NCI-H1930 (cell line): ENCODE results near the gene SLC45A1.
"Not testable (repeated sequence)": the region's sequence is repeated elsewhere in the genome, so short reads cannot be mapped to it uniquely, and the experiment has no call there.

Experiments used
- DNase-seq, 2 experiments: peaks; one replicate each; lab custom pipeline; 2025; lab: John Stamatoyannopoulos, UW

SLC45A1 gene

GRCh38 chr1:8367571-8368194 lies 49.8 kb downstream of the SLC45A1 start:
- DNase-seq: no peak

- DNase-seq: no peak
Observed at GRCh38 chr1:8368956-8369639, 51.2 kb downstream of the SLC45A1 start.

GRCh38 chr1:8370046-8370881 lies 52.4 kb downstream of the SLC45A1 start:
- no peak for DNase-seq

- no peak for DNase-seq
Observed at GRCh38 chr1:8370905-8371315, 53.0 kb downstream of the SLC45A1 start.

GRCh38 chr1:8371372-8371991 lies 53.6 kb downstream of the SLC45A1 start:
- DNase-seq: no peak

- DNase-seq: no peak
Observed at GRCh38 chr1:8373125-8373524, 55.2 kb downstream of the SLC45A1 start.

- DNase-seq: no peak
Observed at GRCh38 chr1:8373581-8374241, 55.8 kb downstream of the SLC45A1 start.

- DNase-seq: no peak
Observed at GRCh38 chr1:8374356-8374755, 56.4 kb downstream of the SLC45A1 start.

GRCh38 chr1:8374812-8375211 lies 56.9 kb downstream of the SLC45A1 start:
- no peak for DNase-seq

- DNase-seq: no peak
Observed at GRCh38 chr1:8376358-8376840, 58.5 kb downstream of the SLC45A1 start.

- no peak for DNase-seq
Observed at GRCh38 chr1:8377271-8377981, 59.5 kb downstream of the SLC45A1 start.

- DNase-seq: no peak
Observed at GRCh38 chr1:8378178-8378577, 60.3 kb downstream of the SLC45A1 start.

- no peak for DNase-seq
Observed at GRCh38 chr1:8378981-8379470, 61.1 kb downstream of the SLC45A1 start.

GRCh38 chr1:8379513-8380186 lies 61.7 kb downstream of the SLC45A1 start:
- no peak for DNase-seq

- not testable (repeated sequence) for DNase-seq
Observed at GRCh38 chr1:8380310-8380709, 62.4 kb downstream of the SLC45A1 start.

- DNase-seq: no peak
Observed at GRCh38 chr1:8381618-8382017, 63.7 kb downstream of the SLC45A1 start.

GRCh38 chr1:8382051-8382505 lies 64.2 kb downstream of the SLC45A1 start:
- DNase-seq: no peak

- no peak for DNase-seq
Observed at GRCh38 chr1:8382608-8383505, 64.9 kb downstream of the SLC45A1 start.

- no peak for DNase-seq
Observed at GRCh38 chr1:8384088-8384487, 66.2 kb downstream of the SLC45A1 start.
